AG09309 (cell line): ENCODE data around the gene OR5C1.
"Not testable (repeated sequence)": the region's sequence is repeated elsewhere in the genome, so short reads cannot be mapped to it uniquely, and the experiment has no call there.

Experiments used
- DNase-seq: peaks from one replicate; pipeline ENCODE4 v3.0.0-alpha.2; 2010; ENCODE audit warnings: low read depth
- H3K4me3 ChIP-seq: 2 replicates; pipeline ENCODE4 v1.5.1; 2011; ENCODE audit warnings: mild to moderate bottlenecking, low read depth, low read length, moderate library complexity; ENCODE audit not compliant: control insufficient read depth
- CTCF ChIP-seq: IDR thresholded peaks from 2 replicates; pipeline ENCODE4 v1.5.1; 2011; ENCODE audit warnings: mild to moderate bottlenecking, low read depth, low read length, inconsistent platforms; ENCODE audit not compliant: insufficient read depth, control insufficient read depth; ENCODE audit errors: missing control alignments

Gene OR5C1

GRCh38 chr9:122797316-122798063 lies 8.8 kb downstream of the OR5C1 start:
- TF ChIP-seq CTCF: no peak
- DNase-seq: no peak
- no peak overlapping the region for H3K4me3 ChIP-seq

- no peak for TF ChIP-seq CTCF
- no peak within 1 kb of the TSS for H3K4me3 ChIP-seq
- no peak for DNase-seq
These were observed 11.6 kb downstream of the OR5C1 start, which contains the start of gene OR1K1 for GRCh38 chr9:122800066-122801060. TSS of gene OR1K1 (plus strand) at chr9:122800123. CDS start at chr9:122800123, 0 bp downstream.

GRCh38 chr9:122806661-122807060 lies 17.9 kb downstream of the OR5C1 start:
- TF ChIP-seq CTCF: no peak
- H3K4me3 ChIP-seq: no peak overlapping the region
- no peak for DNase-seq

GRCh38 chr9:122807271-122807900 lies 18.7 kb downstream of the OR5C1 start:
- TF ChIP-seq CTCF: no peak
- no peak overlapping the region for H3K4me3 ChIP-seq
- DNase-seq: no peak

- no peak for DNase-seq
- no peak for TF ChIP-seq CTCF
- no peak overlapping the region for H3K4me3 ChIP-seq
These were observed 19.4 kb downstream of the OR5C1 start for GRCh38 chr9:122808141-122808540.

GRCh38 chr9:122809261-122809660 lies 20.5 kb downstream of the OR5C1 start:
- not testable (repeated sequence) for DNase-seq, H3K4me3 ChIP-seq
